Liver (tissue), 3 donors: Measurements from ENCODE around the gene CENPF.
"Not testable (repeated sequence)": the region's sequence is repeated elsewhere in the genome, so short reads cannot be mapped to it uniquely, and the experiment has no call there.

Experiments used
- CTCF ChIP-seq: fragments of 150-350 bp; IDR thresholded peaks from 2 replicates; pipeline ENCODE4 v1.5.1; 2017; ENCODE audit warnings: improper control_type of control experiment, low read depth, low read length; ENCODE audit not compliant: missing input control
- FOXA1 ChIP-seq: IDR thresholded peaks from 2 replicates; pipeline ENCODE4 v1.6.1; 2016; ENCODE audit warnings: antibody characterized with exemption
- GABPA ChIP-seq, 2 donors: IDR thresholded peaks in 1 of 2; conservative IDR thresholded peaks in 1 of 2; 2 replicates each; pipeline ENCODE4 v1.6.1; 2016; ENCODE audit warnings: antibody characterized with exemption in 2 of 2, mild to moderate bottlenecking in 1 of 2, moderate library complexity in 1 of 2
- HNF4A ChIP-seq, 2 donors: conservative IDR thresholded peaks; 2 replicates each; pipeline ENCODE4 v1.6.1; 2016; ENCODE audit warnings: antibody characterized with exemption in 2 of 2, mild to moderate bottlenecking in 2 of 2
- JUND ChIP-seq, 2 donors: IDR thresholded peaks; 2 replicates each; pipeline ENCODE4 v1.6.1; 2016; ENCODE audit warnings: antibody characterized with exemption in 2 of 2
- RAD21 ChIP-seq, 2 donors: IDR thresholded peaks; 2 replicates each; pipeline ENCODE4 v1.6.1; 2016; ENCODE audit warnings: antibody characterized with exemption in 2 of 2, mild to moderate bottlenecking in 2 of 2
- REST ChIP-seq: IDR thresholded peaks from 2 replicates; pipeline ENCODE4 v1.6.1; 2016; ENCODE audit warnings: antibody characterized with exemption, mild to moderate bottlenecking
- TAF1 ChIP-seq: conservative IDR thresholded peaks from 2 replicates; pipeline ENCODE4 v1.6.1; 2016; ENCODE audit warnings: antibody characterized with exemption, mild to moderate bottlenecking
- YY1 ChIP-seq: IDR thresholded peaks from 2 replicates; pipeline ENCODE4 v1.6.1; 2016; ENCODE audit warnings: antibody characterized with exemption, mild to moderate bottlenecking
- donor health status: healthy.
- donor health status: healthy.

DNA sequence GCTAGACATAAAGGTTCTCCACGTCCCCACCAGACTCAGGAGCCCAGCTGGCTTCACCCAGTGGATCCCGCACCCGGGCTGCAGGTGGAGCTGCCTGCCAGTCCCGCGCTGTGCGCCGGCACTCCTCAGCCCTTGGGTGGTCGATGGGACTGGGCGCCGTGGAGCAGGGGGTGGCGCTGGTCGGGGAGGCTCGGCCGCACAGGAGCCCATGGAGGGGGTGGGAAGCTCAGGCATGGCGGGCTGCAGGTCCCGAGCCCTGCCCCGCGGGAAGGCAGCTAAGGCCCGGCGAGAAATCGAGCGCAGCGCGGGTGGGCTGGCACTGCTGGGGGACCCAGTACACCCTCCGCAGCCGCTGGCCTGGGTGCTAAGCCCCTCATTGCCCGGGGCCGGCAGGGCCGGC is 70.0 kb downstream of the CENPF start:
- TF ChIP-seq TAF1; CTCF; JUND (IDR thresholded peaks at IDR 0.05); GABPA (IDR thresholded peaks at IDR 0.05 in 1 of 2, conservative IDR thresholded peaks at IDR 0.05 in 1 of 2); REST; RAD21 (IDR thresholded peaks at IDR 0.05); HNF4A (conservative IDR thresholded peaks at IDR 0.05); YY1; FOXA1: not testable (repeated sequence)
